DOHH2 (cell line): ENCODE data around the gene HMG20A.

Experiments used
- H3F3A ChIP-seq: fragments of 200-600 bp; sonication (generic), shearing (Covaris generic); 2 replicates; pipeline ENCODE4 v1.6.0; 2016; ENCODE audit warnings: antibody characterized with exemption, mild to moderate bottlenecking; ENCODE audit not compliant: control insufficient read depth, insufficient read depth
- H3K27ac ChIP-seq: fragments of 200-600 bp; sonication (generic); 2 replicates; pipeline ENCODE4 v1.5.1; 2014; ENCODE audit warnings: low read depth, mild to moderate bottlenecking, low read length, moderate library complexity
- H3K27me3 ChIP-seq: fragments of 200-600 bp; sonication (generic); 2 replicates; pipeline ENCODE4 v1.6.1; 2014; ENCODE audit warnings: mild to moderate bottlenecking, low read length, mixed read lengths; ENCODE audit not compliant: control insufficient read depth
- H3K36me3 ChIP-seq: fragments of 200-600 bp; sonication (generic); 2 replicates; pipeline ENCODE4 v1.6.1; 2014; ENCODE audit warnings: mild to moderate bottlenecking, low read length, moderate library complexity, mixed read lengths; ENCODE audit not compliant: control insufficient read depth
- H3K4me1 ChIP-seq: fragments of 200-600 bp; sonication (generic); 2 replicates; pipeline ENCODE4 v1.6.1; 2014; ENCODE audit warnings: mild to moderate bottlenecking, low read length, mixed read lengths; ENCODE audit not compliant: control insufficient read depth
- H3K4me2 ChIP-seq: fragments of 200-600 bp; sonication (generic); 2 replicates; pipeline ENCODE4 v1.6.0; 2014; ENCODE audit warnings: mild to moderate bottlenecking, low read length, moderate library complexity
- H3K4me3 ChIP-seq: fragments of 200-600 bp; sonication (generic); 2 replicates; pipeline ENCODE4 v1.5.1; 2014; ENCODE audit warnings: mild to moderate bottlenecking, low read length, mixed read lengths
- H3K79me2 ChIP-seq: fragments of 200-600 bp; sonication (generic); 2 replicates; pipeline ENCODE4 v1.6.1; 2014; ENCODE audit warnings: mild to moderate bottlenecking, low read length, mixed read lengths; ENCODE audit not compliant: control insufficient read depth
- H3K9me2 ChIP-seq: fragments of 200-600 bp; sonication (generic); replicated peaks from 2 replicates; pipeline ENCODE4 v1.6.1; 2014; ENCODE audit warnings: mild to moderate bottlenecking, low read length, mixed read lengths; ENCODE audit not compliant: control insufficient read depth
- H3K9me3 ChIP-seq: fragments of 200-600 bp; sonication (generic); 2 replicates; pipeline ENCODE4 v1.6.1; 2014; ENCODE audit warnings: antibody characterized with exemption, low read length, mixed read lengths; ENCODE audit not compliant: control insufficient read depth, insufficient read depth
- H4K20me1 ChIP-seq: fragments of 200-600 bp; sonication (generic); 2 replicates; pipeline ENCODE4 v1.6.0; 2014; ENCODE audit warnings: low read depth, mild to moderate bottlenecking, antibody characterized with exemption, low read length, moderate library complexity; ENCODE audit not compliant: control insufficient read depth, insufficient read depth
- CTCF ChIP-seq: fragments of 200-600 bp; sonication (generic); IDR thresholded peaks from one replicate; pipeline ENCODE4 v1.5.1; 2014; ENCODE audit warnings: antibody characterized with exemption, mild to moderate bottlenecking, low read depth, low read length; ENCODE audit not compliant: poor library complexity, severe bottlenecking
- EZH2phosphoT487 ChIP-seq: fragments of 200-600 bp; sonication (generic); IDR thresholded peaks from 2 replicates; pipeline ENCODE4 v1.6.1; 2017; ENCODE audit warnings: borderline replicate concordance, mild to moderate bottlenecking, antibody characterized with exemption, low read length, moderate library complexity, mixed read lengths

HMG20A gene

GRCh38 chr15:77457905-77458265 lies 37.2 kb downstream of the HMG20A start:
- Histone ChIP-seq H3K9me2 (no peaks in the 10 kb centered on the region), H3K9me3 (no peaks in the 10 kb centered on the region), H3K4me3 (no peak overlapping the region), H3K27me3 (no peaks in the 10 kb centered on the region), H3K36me3 (peaks cover 31% of the 10 kb centered on the region), H3K79me2 (0 out of 2 replicates have a peak, but pooled peaks cover 3% of the 10 kb centered on the region), H4K20me1 (0 out of 2 replicates have a peak, but pooled peaks cover 4% of the 10 kb centered on the region), H3K4me2 (no peak overlapping the region), H3K4me1 (no peaks in the 10 kb centered on the region), H3K27ac (no peak overlapping the region), H3F3A (no peaks in the 10 kb centered on the region)
- TF ChIP-seq EZH2phosphoT487 (no peak), CTCF (no peak)

GRCh38 chr15:77459031-77459430 lies 38.3 kb downstream of the HMG20A start:
- Histone ChIP-seq H3K79me2 (0 out of 2 replicates have a peak, but pooled peaks cover 3% of the 10 kb centered on the region), H3K4me3 (no peak overlapping the region), H4K20me1 (0 out of 2 replicates have a peak, but pooled peaks cover 4% of the 10 kb centered on the region), H3K36me3 (peaks cover 42% of the 10 kb centered on the region), H3K27ac (no peak overlapping the region), H3K27me3 (no peaks in the 10 kb centered on the region), H3K9me2 (no peaks in the 10 kb centered on the region), H3K4me1 (no peaks in the 10 kb centered on the region), H3K4me2 (no peak overlapping the region), H3K9me3 (no peaks in the 10 kb centered on the region), H3F3A (no peaks in the 10 kb centered on the region)
- TF ChIP-seq CTCF (no peak), EZH2phosphoT487 (no peak)

GRCh38 chr15:77461486-77461885 lies 40.8 kb downstream of the HMG20A start:
- no peak for TF ChIP-seq EZH2phosphoT487
- H3K4me3 ChIP-seq: no peak overlapping the region
- no peak overlapping the region for H3K4me2 ChIP-seq
- H3K27ac ChIP-seq: no peak overlapping the region
- H3K9me2 ChIP-seq: no peaks in the 10 kb centered on the region
- H3K27me3 ChIP-seq: no peaks in the 10 kb centered on the region
- no peaks in the 10 kb centered on the region for H3K4me1 ChIP-seq
- peaks cover 59% of the 10 kb centered on the region for H3K36me3 ChIP-seq
- H3K79me2 ChIP-seq: 0 out of 2 replicates have a peak, but pooled peaks cover 3% of the 10 kb centered on the region
- H4K20me1 ChIP-seq: 0 out of 2 replicates have a peak, but pooled peaks cover 4% of the 10 kb centered on the region
- H3K9me3 ChIP-seq: no peaks in the 10 kb centered on the region
- no peaks in the 10 kb centered on the region for H3F3A ChIP-seq

GRCh38 chr15:77464129-77464865 lies 43.6 kb downstream of the HMG20A start:
- no peaks in the 10 kb centered on the region for H3K9me2 ChIP-seq
- H3K36me3 ChIP-seq: peaks cover 65% of the 10 kb centered on the region
- H3K4me3 ChIP-seq: no peak overlapping the region
- no peak overlapping the region for H3K27ac ChIP-seq
- 0 out of 2 replicates have a peak, but pooled peaks cover 4% of the 10 kb centered on the region for H4K20me1 ChIP-seq
- H3K4me1 ChIP-seq: no peaks in the 10 kb centered on the region
- H3F3A ChIP-seq: no peaks in the 10 kb centered on the region
- TF ChIP-seq CTCF: no peak
- no peak for TF ChIP-seq EZH2phosphoT487
- no peak overlapping the region for H3K4me2 ChIP-seq
- no peaks in the 10 kb centered on the region for H3K27me3 ChIP-seq
- H3K9me3 ChIP-seq: no peaks in the 10 kb centered on the region
- H3K79me2 ChIP-seq: no peaks in the 10 kb centered on the region
